Measurements from ENCODE around the gene ACLY.

The ACLY gene

GRCh38 chr17:41915566-41915965 is 3.2 kb downstream of the ACLY start:
- no peak overlapping the region for H3K4me3 ChIP-seq (ENCODE audit: low read length)

DNA sequence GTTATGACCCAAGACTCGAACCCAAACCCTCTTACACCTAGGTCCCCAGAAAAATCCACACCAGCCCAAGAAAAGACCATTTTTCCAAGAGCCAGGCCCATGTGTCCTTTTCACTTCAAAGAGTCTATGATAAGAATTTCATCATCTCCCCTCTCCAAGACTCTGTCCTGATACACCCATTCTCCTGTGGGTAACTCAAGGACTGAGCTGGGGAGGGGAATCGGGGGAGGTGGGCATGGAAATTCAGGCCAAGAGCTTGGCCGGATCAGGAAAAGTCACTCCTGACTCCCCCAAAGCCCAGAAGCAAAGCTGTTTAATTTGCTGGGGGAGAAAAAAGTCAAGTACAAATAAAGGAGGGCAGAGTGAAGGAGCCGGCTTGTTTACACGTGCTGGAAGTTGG is 3.7 kb downstream of the ACLY start:
- Histone ChIP-seq H3K27me3 (ENCODE audit: control insufficient read depth, insufficient read depth, low read length) (no peaks in the 10 kb centered on the region), H3K4me3 (ENCODE audit: low read length) (no peak overlapping the region), H3K9ac (ENCODE audit: low read length) (no peak overlapping the region), H3K36me3 (ENCODE audit: control insufficient read depth, insufficient read depth, low read length) (peaks cover 28% of the 10 kb centered on the region), H3K27ac (ENCODE audit: low read depth, low read length) (no peak overlapping the region), H3K4me1 (ENCODE audit: control insufficient read depth, insufficient read depth, low read length) (peaks cover 10% of the 10 kb centered on the region)

More at GRCh38 chr17:41915566-41915965, 3.2 kb downstream of the ACLY start:
- H3K27ac ChIP-seq (ENCODE audit: low read depth, low read length) = no peak overlapping the region
- peaks cover 10% of the 10 kb centered on the region for H3K4me1 ChIP-seq (ENCODE audit: control insufficient read depth, insufficient read depth, low read length)
- no peak overlapping the region for H3K9ac ChIP-seq (ENCODE audit: low read length)
- H3K27me3 ChIP-seq (ENCODE audit: control insufficient read depth, insufficient read depth, low read length) = no peaks in the 10 kb centered on the region
- peaks cover 24% of the 10 kb centered on the region for H3K36me3 ChIP-seq (ENCODE audit: control insufficient read depth, insufficient read depth, low read length)

- Histone ChIP-seq H3K4me3 (ENCODE audit: low read length) (no peak overlapping the region), H3K36me3 (ENCODE audit: control insufficient read depth, insufficient read depth, low read length) (peaks cover 33% of the 10 kb centered on the region), H3K9ac (ENCODE audit: low read length) (no peak overlapping the region), H3K27ac (ENCODE audit: low read depth, low read length) (no peak overlapping the region), H3K27me3 (ENCODE audit: control insufficient read depth, insufficient read depth, low read length) (no peaks in the 10 kb centered on the region), H3K4me1 (ENCODE audit: control insufficient read depth, insufficient read depth, low read length) (peaks cover 5% of the 10 kb centered on the region)
These were observed 4.4 kb downstream of the ACLY start for GRCh38 chr17:41914358-41914766.

GRCh38 chr17:41913798-41914197 is 5.0 kb downstream of the ACLY start:
- H3K36me3 ChIP-seq (ENCODE audit: control insufficient read depth, insufficient read depth, low read length) = peaks cover 34% of the 10 kb centered on the region
- H3K27ac ChIP-seq (ENCODE audit: low read depth, low read length) = no peak overlapping the region
- no peaks in the 10 kb centered on the region for H3K27me3 ChIP-seq (ENCODE audit: control insufficient read depth, insufficient read depth, low read length)

DNA sequence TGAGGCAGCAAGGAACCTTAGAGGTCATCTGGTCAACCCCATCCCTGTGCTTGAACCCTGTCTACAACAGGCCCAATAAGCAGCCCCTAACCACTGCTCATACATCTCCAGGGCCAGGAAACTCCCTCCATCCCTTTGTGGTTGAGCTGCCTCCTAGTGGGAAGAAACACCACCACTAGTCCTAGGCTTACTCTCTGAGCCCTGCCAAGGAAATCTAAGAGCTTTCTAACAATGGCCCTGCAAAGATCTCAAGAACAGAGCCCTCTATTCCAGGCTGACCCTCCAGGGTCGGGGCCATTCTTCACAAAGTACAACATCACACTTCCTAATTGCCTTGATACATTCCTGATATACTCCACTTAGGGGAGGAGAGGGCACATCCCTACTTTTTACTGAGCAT is 5.8 kb downstream of the ACLY start:
- no peak overlapping the region for H3K4me3 ChIP-seq (ENCODE audit: low read length)
- H3K4me1 ChIP-seq (ENCODE audit: control insufficient read depth, insufficient read depth, low read length) = peaks cover 4% of the 10 kb centered on the region
- no peak overlapping the region for H3K9ac ChIP-seq (ENCODE audit: low read length)
- peaks cover 34% of the 10 kb centered on the region for H3K36me3 ChIP-seq (ENCODE audit: control insufficient read depth, insufficient read depth, low read length)
- no peaks in the 10 kb centered on the region for H3K27me3 ChIP-seq (ENCODE audit: control insufficient read depth, insufficient read depth, low read length)
- no peak overlapping the region for H3K27ac ChIP-seq (ENCODE audit: low read depth, low read length)

More at GRCh38 chr17:41913798-41914197, 5.0 kb downstream of the ACLY start:
- no peak overlapping the region for H3K9ac ChIP-seq (ENCODE audit: low read length)
- H3K4me1 ChIP-seq (ENCODE audit: control insufficient read depth, insufficient read depth, low read length) = peaks cover 4% of the 10 kb centered on the region
- H3K4me3 ChIP-seq (ENCODE audit: low read length) = no peak overlapping the region

- Histone ChIP-seq H3K4me1 (ENCODE audit: control insufficient read depth, insufficient read depth, low read length) (no peaks in the 10 kb centered on the region), H3K4me3 (ENCODE audit: low read length) (no peak overlapping the region), H3K9ac (ENCODE audit: low read length) (no peak overlapping the region), H3K27ac (ENCODE audit: low read depth, low read length) (no peak overlapping the region), H3K27me3 (ENCODE audit: control insufficient read depth, insufficient read depth, low read length) (no peaks in the 10 kb centered on the region), H3K36me3 (ENCODE audit: control insufficient read depth, insufficient read depth, low read length) (peaks cover 35% of the 10 kb centered on the region)
These were observed 7.9 kb downstream of the ACLY start for GRCh38 chr17:41910701-41911391.

GRCh38 chr17:41909088-41909487 is 9.7 kb downstream of the ACLY start:
- H3K36me3 ChIP-seq (ENCODE audit: control insufficient read depth, insufficient read depth, low read length) = peaks cover 44% of the 10 kb centered on the region
- no peak overlapping the region for H3K27ac ChIP-seq (ENCODE audit: low read depth, low read length)
- no peaks in the 10 kb centered on the region for H3K27me3 ChIP-seq (ENCODE audit: control insufficient read depth, insufficient read depth, low read length)
- no peaks in the 10 kb centered on the region for H3K4me1 ChIP-seq (ENCODE audit: control insufficient read depth, insufficient read depth, low read length)
- no peak overlapping the region for H3K4me3 ChIP-seq (ENCODE audit: low read length)
- no peak overlapping the region for H3K9ac ChIP-seq (ENCODE audit: low read length)

GRCh38 chr17:41907633-41908539 is 10.9 kb downstream of the ACLY start:
- Histone ChIP-seq H3K36me3 (ENCODE audit: control insufficient read depth, insufficient read depth, low read length) (peaks cover 39% of the 10 kb centered on the region), H3K4me1 (ENCODE audit: control insufficient read depth, insufficient read depth, low read length) (no peaks in the 10 kb centered on the region), H3K9ac (ENCODE audit: low read length) (no peak overlapping the region), H3K27me3 (ENCODE audit: control insufficient read depth, insufficient read depth, low read length) (no peaks in the 10 kb centered on the region), H3K4me3 (ENCODE audit: low read length) (no peak overlapping the region), H3K27ac (ENCODE audit: low read depth, low read length) (no peak overlapping the region)

DNA sequence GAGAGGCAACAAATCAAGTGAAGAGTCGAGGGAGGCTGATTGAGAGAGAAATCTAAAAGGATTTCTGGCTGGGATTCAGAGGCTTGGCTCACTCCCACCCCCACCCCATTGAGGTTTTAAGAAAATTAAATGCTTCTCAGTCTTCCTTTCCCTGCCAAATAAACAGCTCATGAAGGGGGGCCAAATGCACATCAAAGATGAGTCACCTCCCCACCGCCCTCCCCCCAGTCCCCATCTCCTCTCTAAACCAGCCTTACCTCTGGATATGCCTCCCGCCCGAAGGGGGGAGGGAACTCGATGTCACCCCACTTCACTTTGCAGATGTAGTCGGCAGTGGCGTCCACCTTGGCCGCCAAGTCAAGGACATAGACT is 11.6 kb downstream of the ACLY start:
- Histone ChIP-seq H3K9ac (ENCODE audit: low read length) (no peak overlapping the region), H3K4me1 (ENCODE audit: control insufficient read depth, insufficient read depth, low read length) (no peaks in the 10 kb centered on the region), H3K36me3 (ENCODE audit: control insufficient read depth, insufficient read depth, low read length) (peaks cover 32% of the 10 kb centered on the region), H3K27ac (ENCODE audit: low read depth, low read length) (no peak overlapping the region), H3K4me3 (ENCODE audit: low read length) (no peak overlapping the region), H3K27me3 (ENCODE audit: control insufficient read depth, insufficient read depth, low read length) (no peaks in the 10 kb centered on the region)

DNA sequence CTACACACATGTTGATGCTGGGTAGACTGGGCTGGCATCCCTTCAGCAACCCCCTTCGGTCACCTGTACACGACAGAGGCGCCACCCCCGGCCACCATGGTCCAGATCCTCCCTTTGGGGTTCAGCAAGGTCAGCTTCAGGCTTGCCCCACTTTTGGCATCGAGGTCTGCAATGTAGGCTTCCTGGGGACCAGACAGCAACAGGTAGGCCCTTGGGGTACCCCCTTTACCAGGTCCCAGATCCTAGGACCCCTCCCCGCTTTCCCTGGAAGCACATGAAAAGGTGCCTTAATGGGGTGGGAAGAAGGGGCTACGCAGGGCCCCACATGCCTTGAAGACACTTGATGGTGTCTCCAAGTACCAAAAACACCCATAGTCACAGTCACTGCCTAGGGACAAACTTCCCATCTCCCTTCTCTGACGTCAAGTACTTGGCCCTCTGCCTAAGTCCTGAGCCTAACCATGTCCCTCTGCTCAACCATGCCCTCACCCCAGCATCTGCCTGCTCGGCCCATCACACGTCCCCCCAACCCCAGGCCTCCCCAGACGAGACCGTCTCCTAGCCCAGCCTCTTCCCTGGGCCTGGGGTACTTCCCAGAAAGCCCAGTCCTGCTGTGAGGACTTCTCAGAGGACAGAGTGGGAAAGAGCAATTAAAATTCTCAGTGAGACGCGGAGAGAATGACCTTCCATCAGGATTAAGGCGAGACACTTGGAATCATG is 12.1 kb downstream of the ACLY start:
- Histone ChIP-seq H3K36me3 (ENCODE audit: control insufficient read depth, insufficient read depth, low read length) (peaks cover 33% of the 10 kb centered on the region), H3K27ac (ENCODE audit: low read depth, low read length) (no peak overlapping the region), H3K4me3 (ENCODE audit: low read length) (no peak overlapping the region), H3K27me3 (ENCODE audit: control insufficient read depth, insufficient read depth, low read length) (no peaks in the 10 kb centered on the region), H3K9ac (ENCODE audit: low read length) (no peak overlapping the region), H3K4me1 (ENCODE audit: control insufficient read depth, insufficient read depth, low read length) (no peaks in the 10 kb centered on the region)

DNA sequence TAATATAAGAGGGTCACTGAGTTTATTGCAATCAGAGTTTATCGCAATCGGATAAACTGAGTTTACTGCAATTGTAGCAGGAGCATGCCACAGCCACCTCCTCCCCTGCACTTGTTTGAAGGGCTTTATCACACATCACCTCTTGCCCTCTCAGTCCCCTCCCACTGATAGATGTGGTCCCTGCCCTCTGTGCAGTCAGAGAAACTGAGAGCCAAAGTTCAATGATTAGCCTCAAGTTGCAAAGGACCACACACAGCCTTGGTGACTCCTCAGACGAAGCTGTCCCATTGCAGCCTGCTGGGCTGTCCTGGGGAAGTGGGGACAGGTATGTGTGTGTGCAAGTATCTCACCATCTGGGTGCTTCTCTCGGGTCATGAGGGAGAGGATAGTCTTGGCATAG is 13.6 kb downstream of the ACLY start:
- H3K9ac ChIP-seq (ENCODE audit: low read length) = no peak overlapping the region

DNA sequence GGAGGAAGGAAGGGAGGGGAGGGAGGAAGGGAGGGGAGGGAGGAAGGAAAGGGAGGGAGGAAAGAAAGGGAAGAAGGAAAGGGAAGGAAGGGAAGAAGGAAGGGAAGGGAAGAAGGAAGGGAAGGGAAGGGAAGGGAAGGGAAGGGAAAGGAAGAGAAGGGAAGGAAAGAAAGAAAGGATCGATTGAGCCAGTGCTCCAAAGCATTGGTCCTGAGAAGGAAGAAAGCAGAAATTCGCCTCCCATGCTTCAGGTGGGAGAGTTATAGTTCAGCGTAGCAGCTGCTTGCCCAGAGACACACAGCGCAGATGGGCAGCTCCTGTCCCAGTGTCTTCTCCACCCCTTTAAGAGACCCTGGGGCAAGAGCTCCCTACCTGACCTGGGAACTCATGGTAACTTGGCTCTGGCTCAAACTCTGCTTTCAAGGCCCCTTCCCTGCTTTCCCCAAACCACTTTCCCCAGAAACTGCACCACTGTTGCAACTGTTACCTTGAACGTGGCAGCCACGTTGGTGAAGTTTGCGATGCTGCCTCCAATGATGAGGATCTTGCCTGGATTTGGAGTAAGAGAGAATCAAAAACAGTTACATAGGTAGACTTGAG is 14.4 kb downstream of the ACLY start:
- no peak overlapping the region for H3K9ac ChIP-seq (ENCODE audit: low read length)
- no peak overlapping the region for H3K27ac ChIP-seq (ENCODE audit: low read depth, low read length)
- H3K4me1 ChIP-seq (ENCODE audit: control insufficient read depth, insufficient read depth, low read length) = no peaks in the 10 kb centered on the region

More for the DNA sequence above, 13.6 kb downstream of the ACLY start:
- Histone ChIP-seq H3K4me3 (ENCODE audit: low read length) (no peak overlapping the region), H3K27me3 (ENCODE audit: control insufficient read depth, insufficient read depth, low read length) (no peaks in the 10 kb centered on the region), H3K27ac (ENCODE audit: low read depth, low read length) (no peak overlapping the region), H3K4me1 (ENCODE audit: control insufficient read depth, insufficient read depth, low read length) (no peaks in the 10 kb centered on the region), H3K36me3 (ENCODE audit: control insufficient read depth, insufficient read depth, low read length) (peaks cover 25% of the 10 kb centered on the region)

More for the DNA sequence above, 14.4 kb downstream of the ACLY start:
- Histone ChIP-seq H3K4me3 (ENCODE audit: low read length) (no peak overlapping the region), H3K36me3 (ENCODE audit: control insufficient read depth, insufficient read depth, low read length) (peaks cover 20% of the 10 kb centered on the region), H3K27me3 (ENCODE audit: control insufficient read depth, insufficient read depth, low read length) (no peaks in the 10 kb centered on the region)

All from rectal smooth muscle tissue (tissue), 1 donor.